Lower lobe of right lung (tissue), 2 donors: Measurements from ENCODE around the gene NWD2. TPM values are rescaled to one million over a fixed set of nuclear protein-coding genes. Genes with fewer than 3 reads are reported as not detected.

Experiments used
- ATAC-seq, 2 donors: fragments of 200-7000 bp; cut with Tn5 transposase; one replicate each; pipeline ENCODE4 v1.9.1; 2020 to 2022; ENCODE audit warnings: mild to moderate bottlenecking in 2 of 2, moderate library complexity in 2 of 2
- DNase-seq: peaks from one replicate; pipeline ENCODE4 v3.0.0-alpha.2; 2020
- H3K27ac ChIP-seq: fragments of 200-600 bp; one replicate; pipeline ENCODE4 v1.8.0; 2022
- H3K27me3 ChIP-seq: fragments of 200-600 bp; one replicate; pipeline ENCODE4 v1.8.0; 2022; ENCODE audit warnings: low read depth
- H3K36me3 ChIP-seq: fragments of 200-600 bp; one replicate; pipeline ENCODE4 v1.8.0; 2022; ENCODE audit warnings: mild to moderate bottlenecking
- H3K4me1 ChIP-seq: fragments of 200-600 bp; one replicate; pipeline ENCODE4 v1.8.0; 2022
- H3K4me3 ChIP-seq: fragments of 200-600 bp; one replicate; pipeline ENCODE4 v1.8.0; 2022; ENCODE audit warnings: mild to moderate bottlenecking
- H3K9me3 ChIP-seq: fragments of 200-600 bp; one replicate; pipeline ENCODE4 v1.8.0; 2022
- CTCF ChIP-seq: fragments of 200-600 bp; IDR thresholded peaks from one replicate; pipeline ENCODE4 v1.8.0; 2022; ENCODE audit warnings: antibody characterized with exemption, mild to moderate bottlenecking
- intact Hi-C: fragments of 100-400 bp; cut with DNase I; formaldehyde crosslinking; loops from one replicate; pipeline ENCODE4 v1.11.0; 2022
- total RNA-seq: library from RNA; stranded (reverse); fragmentation: NEBNext Ultra II Directional; extraction: Animal tissue kit (Norgen Biotek cat#: 25700); gene quantifications from one replicate; pipeline ENCODE4 v1.2.1, GENCODE V29; 2021
- donor health status: DM: no; HTN: yes; CAD: no; lungs with severe emphysema.

NWD2 gene
- total RNA-seq, 1 donor from 2014 or later, result not detected

- intact Hi-C loops, result no loop called here
- Histone ChIP-seq H3K4me1 (peaks cover 7% of the 10 kb centered on the region), H3K9me3 (no peaks in the 10 kb centered on the region), H3K27me3 (no peaks in the 10 kb centered on the region), H3K27ac (no peak overlapping the region), H3K4me3 (no peak overlapping the region), H3K36me3 (no peaks in the 10 kb centered on the region)
- no peak for DNase-seq
- no peak for ATAC-seq
- TF ChIP-seq CTCF, result no peak
Observed at GRCh38 chr4:37427193-37427592, 182.7 kb downstream of the NWD2 start.

GRCh38 chr4:37429906-37430305, 185.4 kb downstream of the NWD2 start:
- no peaks in the 10 kb centered on the region for H3K9me3 ChIP-seq
- no peak overlapping the region for H3K27ac ChIP-seq
- no peak for TF ChIP-seq CTCF
- H3K4me1 ChIP-seq, result peaks cover 7% of the 10 kb centered on the region
- no peak overlapping the region for H3K4me3 ChIP-seq
- intact Hi-C loops, result no loop called here
- ATAC-seq, result no peak
- no peak for DNase-seq
- H3K36me3 ChIP-seq, result no peaks in the 10 kb centered on the region
- no peaks in the 10 kb centered on the region for H3K27me3 ChIP-seq

GRCh38 chr4:37430718-37431416, 186.3 kb downstream of the NWD2 start:
- Histone ChIP-seq H3K27ac (no peak overlapping the region), H3K4me3 (no peak overlapping the region), H3K4me1 (peaks cover 7% of the 10 kb centered on the region), H3K36me3 (no peaks in the 10 kb centered on the region), H3K27me3 (no peaks in the 10 kb centered on the region), H3K9me3 (no peaks in the 10 kb centered on the region)
- DNase-seq, result no peak
- no peak for ATAC-seq
- intact Hi-C loops, result no loop called here
- TF ChIP-seq CTCF, result no peak

GRCh38 chr4:37431417-37431743, 186.8 kb downstream of the NWD2 start:
- no peaks in the 10 kb centered on the region for H3K27me3 ChIP-seq
- ATAC-seq, result peak in 1 of 2 donors; percentile 52
- TF ChIP-seq CTCF, result no peak
- no peaks in the 10 kb centered on the region for H3K9me3 ChIP-seq
- intact Hi-C loops, result no loop called here
- no peaks in the 10 kb centered on the region for H3K36me3 ChIP-seq
- no peak overlapping the region for H3K4me3 ChIP-seq
- H3K4me1 ChIP-seq, result peaks cover 7% of the 10 kb centered on the region
- DNase-seq, result no peak
- no peak overlapping the region for H3K27ac ChIP-seq

- Histone ChIP-seq H3K4me3 (no peak overlapping the region), H3K36me3 (no peaks in the 10 kb centered on the region), H3K9me3 (no peaks in the 10 kb centered on the region), H3K27me3 (no peaks in the 10 kb centered on the region), H3K4me1 (peaks cover 7% of the 10 kb centered on the region), H3K27ac (no peak overlapping the region)
- TF ChIP-seq CTCF, result no peak
- no peak for DNase-seq
- ATAC-seq, result no peak
- intact Hi-C loops, result no loop called here
Observed at GRCh38 chr4:37434469-37434868, 189.9 kb downstream of the NWD2 start.
